SIG-M5 treated with dmso at 0.1 percent for 504 hours (cell line): ENCODE data around the gene STARD10.
"Not testable (repeated sequence)": the region's sequence is repeated elsewhere in the genome, so short reads cannot be mapped to it uniquely, and the experiment has no call there.

ENCODE experiments used
- DNase-seq: peaks from one replicate; lab custom pipeline; 2025; ENCODE audit not compliant: unreplicated experiment; lab: John Stamatoyannopoulos, UW

Gene STARD10, protein sequence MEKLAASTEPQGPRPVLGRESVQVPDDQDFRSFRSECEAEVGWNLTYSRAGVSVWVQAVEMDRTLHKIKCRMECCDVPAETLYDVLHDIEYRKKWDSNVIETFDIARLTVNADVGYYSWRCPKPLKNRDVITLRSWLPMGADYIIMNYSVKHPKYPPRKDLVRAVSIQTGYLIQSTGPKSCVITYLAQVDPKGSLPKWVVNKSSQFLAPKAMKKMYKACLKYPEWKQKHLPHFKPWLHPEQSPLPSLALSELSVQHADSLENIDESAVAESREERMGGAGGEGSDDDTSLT

DNA sequence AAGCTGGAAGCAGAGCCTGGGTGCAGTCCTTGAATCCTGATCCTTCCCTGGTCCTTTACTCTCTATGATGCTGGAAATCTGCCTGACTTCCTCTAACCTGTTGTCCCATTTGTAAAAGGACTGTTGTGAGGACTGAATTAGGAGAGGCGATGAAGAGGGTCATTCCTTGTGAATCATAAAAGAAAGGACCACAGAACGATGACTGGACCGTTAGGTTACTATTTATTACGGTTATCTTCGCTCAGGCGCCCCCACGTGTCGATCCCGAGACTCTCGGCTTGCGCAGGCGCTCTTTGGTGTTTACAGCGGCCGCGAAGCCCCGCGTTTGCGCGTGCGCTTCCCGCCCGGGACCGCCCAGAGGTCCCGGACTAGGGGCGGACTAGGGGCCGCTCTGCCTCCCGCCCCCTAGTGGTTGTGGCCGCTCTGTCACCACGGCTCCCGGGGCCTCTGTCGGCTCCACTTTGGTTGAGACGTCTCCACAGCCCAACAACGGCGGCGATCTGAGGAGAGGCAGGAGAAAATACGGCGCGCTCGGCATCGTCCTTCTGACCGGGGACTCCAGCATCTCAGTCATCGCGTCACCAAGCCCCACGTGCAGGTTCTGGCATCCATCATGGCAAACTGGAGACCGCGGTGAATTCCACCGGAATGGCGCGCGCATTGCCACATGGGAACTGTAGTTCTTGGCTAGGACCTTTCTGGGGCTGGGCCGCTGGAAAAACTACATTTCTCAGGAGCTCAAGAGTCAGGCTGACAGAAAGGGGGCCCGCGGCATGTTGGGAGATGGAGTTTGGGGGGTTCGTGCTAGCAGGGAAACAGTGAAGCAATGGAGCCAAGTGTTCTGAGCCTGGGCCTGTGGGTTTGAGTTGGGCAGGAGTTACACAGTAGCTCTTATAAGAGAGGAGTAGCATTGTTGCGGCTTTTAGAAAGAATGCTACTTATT is at the start of gene STARD10:
Gene STARD10, minus strand, starts transcription at position 623 of the 943 bp plus-strand sequence. CDS start 12,866 bp downstream, outside the sequence.
- DNase-seq: peak; percentile 90

DNA sequence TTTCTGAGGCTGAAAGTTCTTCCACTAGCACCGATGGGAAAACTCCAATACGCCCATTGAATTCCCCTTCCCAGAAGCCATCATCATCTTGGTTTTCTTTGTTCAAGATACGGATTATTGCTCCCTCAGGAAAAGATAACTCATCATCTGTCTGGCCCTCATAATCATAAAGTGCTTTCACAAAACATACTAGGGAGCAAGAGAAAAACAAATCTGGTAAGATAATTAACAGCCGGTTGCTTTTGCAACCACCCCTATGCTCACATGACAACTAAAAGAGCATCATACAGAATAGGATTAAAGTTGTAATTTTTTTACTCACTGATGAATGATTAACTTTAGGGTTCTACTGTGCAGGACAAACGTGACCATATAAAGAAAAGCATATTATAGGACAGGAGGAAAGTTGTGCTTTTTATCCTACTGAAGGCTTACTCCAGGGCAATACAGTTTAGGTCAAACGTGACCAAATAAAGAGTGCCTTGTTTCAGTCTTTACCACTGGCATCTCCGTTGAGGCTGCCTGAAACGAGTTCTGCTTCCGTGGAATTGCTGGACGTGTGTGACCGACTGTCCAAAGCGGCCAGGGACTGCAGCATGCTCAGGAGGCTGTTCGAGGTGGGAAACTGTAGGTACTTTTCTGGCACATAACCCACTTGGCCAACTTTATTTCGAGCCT is 48.9 kb upstream of the STARD10 start:
- no peak for DNase-seq

DNA sequence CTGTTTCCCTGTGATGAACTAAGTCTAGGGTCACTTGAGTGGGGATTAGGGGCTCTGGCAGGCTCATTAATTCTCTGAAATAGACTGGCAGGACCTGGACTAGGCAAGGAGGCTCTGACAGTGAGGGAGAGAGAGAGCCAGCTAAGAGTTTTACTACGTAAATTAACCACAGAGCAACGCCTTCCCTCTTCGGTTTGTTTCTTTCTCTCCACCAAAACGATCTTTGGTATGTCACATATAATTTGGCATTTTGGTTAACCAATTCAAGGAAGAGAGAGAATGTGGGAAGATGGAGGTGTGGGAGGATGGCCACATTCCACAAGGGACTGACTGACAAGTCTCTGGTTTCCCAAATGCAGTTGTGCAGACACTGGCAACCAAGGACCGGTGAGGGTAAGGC is 48.3 kb upstream of the STARD10 start:
- no peak for DNase-seq

DNA sequence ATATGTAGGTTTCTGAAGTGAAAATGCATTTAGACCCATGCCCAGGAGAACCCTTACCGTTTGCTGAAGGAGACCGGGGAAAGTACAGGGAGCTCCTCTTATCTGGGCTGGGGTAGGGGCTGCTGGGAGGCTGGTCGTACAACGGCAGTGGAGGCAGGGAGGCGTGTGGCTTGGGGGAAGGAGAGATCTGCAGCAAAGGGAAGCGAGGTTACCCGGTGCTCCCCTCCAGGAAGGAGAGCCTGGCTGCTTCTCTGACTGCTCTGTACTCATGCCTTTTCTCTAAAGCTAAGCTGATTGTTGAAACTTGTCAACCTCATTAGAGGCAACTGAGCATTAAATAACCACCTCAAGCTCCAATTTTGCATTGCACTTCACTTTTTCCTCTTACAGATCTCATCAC is 47.5 kb upstream of the STARD10 start:
- no peak for DNase-seq

DNA sequence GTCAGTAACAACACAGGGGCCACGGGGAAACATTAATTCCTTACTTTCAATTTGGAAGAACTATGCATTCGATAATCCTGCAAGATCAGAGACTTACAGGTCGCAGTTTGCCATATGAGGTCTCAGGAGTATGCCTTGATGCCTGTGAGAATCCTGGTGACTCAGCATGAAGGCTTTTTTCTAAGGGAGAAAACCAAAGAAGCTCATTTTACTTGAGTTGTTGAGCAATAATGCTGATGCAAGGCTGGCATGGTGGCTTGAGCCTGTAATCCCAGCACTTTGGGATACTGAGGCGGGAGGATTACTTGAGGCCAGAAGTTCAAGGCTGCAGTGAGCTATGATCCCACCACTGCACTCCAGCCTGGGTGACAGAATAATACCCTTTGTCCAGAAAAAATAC is 46.9 kb upstream of the STARD10 start:
- DNase-seq: no peak

DNA sequence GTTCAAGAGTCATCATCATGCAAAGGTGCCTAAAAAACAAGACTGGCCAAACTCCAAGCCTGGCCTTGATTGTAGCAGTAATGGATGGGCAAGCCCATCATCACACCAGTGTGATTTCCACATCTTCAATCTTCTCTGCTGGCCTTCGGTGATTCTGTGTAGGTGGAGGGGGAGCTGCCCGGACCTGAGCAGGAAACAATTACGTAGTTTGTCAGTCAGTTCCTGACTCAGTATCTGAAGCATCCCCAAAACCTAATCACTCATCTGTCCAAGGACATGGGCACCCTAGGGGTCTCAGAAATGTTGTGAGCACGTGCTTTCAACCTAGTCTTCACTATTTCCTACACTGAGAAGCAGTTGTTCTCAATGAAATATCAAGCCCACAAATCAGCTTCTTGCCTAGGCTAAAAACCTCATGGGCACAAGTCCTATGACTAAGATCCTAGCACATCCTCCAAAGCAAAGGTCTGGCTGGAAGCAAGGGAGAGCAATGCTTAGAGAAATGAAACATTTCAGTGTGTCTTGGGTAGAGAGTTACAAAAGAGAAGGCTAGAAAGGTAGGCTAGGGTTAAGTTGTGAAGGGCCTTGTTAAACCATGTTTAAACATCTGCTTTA is 45.0 kb upstream of the STARD10 start:
- DNase-seq: no peak

DNA sequence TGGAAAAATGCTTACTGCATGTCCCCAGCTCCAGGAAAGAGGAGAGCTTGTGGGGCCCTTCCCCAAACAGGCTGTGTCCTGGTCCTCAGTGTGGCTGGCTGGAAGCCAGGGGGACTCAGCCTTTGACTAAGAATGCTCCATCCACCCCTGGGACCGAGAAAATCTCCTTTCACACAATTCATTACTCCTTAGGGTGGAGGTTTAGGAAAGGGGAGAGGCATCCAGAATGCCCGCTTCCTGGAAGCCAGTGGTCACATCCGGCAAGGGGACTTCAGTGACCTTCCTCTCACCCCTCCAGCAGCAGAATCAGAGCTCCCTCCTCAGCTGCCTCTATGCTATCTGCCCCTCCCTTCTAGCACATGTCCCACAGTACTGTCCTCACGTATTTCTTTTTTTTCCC is 42.3 kb upstream of the STARD10 start:
- DNase-seq: no peak

DNA sequence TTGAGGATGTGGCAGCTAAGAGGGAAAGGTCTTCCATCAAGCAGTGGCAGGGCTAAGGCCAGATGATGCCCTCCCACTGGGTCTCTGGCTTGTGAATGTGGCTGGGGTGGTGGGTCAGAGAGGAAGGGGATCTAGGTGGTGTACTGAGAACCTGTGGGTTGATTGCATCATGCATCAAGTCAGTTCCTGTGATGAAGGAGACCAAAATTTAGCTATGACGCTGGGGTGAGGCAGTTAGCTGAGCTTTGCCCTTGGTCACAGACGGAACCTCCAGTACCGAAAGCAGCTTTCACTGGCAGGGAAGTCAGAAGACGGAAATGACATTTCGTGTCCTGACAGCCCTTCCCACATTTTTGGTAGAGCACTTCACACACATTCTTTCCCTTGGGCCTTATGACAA is 41.1 kb upstream of the STARD10 start:
- DNase-seq: no peak

DNA sequence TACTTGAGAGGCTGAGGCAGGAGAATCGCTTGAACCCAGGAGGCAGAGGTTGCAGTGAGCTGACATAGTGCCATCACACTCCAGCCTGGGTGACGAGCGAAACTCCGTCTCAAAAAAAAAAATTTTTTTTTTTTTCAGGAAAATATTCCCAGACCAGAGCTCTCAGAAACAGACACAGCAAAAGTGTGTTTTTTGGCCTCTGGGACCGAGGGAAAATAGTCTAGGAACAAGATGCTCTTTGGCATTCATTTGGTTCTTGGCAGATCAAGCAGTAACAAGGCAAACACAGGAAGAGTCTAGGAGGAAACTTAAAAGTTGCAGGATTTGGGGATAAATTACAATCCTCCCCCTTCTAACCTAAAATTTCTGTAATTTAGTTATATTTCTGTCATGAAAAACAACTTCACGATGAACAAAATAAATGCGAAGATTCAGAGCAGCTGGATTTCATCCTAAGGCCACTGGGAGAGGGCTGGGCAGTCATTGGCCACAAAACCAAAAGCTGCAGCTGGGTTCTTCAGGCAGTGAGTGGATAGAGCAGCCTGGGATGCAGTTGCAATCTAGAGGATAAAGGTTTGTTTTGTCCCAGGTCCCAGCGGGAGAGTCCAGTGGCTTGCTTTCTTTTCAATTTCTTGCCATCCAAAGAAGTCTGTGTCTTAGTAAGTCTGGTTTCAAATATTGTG is 40.1 kb upstream of the STARD10 start:
- DNase-seq: no peak

DNA sequence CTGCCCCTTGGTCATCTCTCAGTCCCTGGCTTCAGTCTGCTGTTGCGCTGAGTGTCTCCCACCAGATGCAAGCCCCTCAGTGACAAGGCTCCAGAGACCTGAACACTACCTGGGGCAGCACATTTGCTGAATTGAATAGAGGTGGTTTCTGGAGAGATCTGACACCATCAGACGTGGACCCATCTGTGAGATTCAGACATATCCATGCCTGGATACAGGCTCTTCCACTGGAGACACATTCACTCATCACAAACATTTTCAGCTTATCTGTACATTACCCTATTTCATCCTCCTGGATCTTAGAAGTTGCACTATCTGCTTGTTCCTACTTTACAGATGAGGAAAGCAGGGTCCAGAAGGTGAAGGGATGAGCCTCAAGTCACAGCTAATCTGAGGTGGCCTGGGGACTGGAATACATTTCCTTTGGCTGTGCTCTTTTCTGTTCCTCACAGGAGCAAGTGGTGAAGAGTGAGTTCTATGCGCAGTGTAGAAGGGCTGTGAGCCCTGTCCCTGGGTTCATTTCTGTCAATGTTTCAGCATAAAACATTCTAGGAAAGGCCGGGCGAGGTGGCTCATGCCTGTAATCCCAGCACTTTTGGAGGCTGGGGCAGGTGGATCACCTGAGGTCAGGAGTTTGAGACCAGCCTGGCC is 39.4 kb upstream of the STARD10 start:
- no peak for DNase-seq

DNA sequence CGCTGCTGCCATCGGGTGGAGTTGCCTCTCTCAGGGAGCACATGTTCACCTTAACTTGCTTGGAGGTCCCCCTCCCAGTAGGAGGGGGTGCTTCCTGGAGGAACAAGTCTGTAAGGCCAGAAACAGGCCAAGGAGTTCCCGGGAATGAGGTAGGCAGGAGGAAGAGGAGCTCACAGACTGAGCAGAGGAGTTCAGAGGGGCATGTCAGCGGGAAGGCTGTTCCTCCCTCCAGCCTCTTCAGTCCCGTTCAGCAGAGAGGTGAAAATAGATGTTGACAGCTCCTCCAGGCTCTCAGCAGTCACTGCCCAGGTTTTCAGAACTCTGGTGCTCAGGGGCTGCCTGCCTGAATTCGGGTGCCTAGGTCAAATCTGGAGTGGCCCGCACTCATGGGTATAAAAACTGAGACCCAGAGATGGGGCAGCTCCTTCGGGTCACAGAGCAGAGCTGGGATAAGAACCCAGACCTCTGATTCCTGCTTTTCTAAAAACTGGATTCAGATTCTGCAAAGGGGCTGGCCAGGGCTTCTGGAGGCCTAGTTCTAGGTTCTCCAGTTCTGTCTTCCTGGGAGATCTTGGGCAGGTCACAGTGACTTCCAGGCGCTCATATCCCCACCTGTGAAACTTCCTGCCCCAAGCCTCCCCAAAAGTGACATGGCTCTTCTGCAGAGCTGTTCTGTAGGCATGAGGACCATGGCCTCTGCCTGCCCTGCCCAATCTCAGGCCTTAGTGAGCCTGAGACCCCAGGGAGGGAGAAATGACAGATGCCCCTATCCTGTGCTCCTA is 38.6 kb upstream of the STARD10 start:
- no peak for DNase-seq

DNA sequence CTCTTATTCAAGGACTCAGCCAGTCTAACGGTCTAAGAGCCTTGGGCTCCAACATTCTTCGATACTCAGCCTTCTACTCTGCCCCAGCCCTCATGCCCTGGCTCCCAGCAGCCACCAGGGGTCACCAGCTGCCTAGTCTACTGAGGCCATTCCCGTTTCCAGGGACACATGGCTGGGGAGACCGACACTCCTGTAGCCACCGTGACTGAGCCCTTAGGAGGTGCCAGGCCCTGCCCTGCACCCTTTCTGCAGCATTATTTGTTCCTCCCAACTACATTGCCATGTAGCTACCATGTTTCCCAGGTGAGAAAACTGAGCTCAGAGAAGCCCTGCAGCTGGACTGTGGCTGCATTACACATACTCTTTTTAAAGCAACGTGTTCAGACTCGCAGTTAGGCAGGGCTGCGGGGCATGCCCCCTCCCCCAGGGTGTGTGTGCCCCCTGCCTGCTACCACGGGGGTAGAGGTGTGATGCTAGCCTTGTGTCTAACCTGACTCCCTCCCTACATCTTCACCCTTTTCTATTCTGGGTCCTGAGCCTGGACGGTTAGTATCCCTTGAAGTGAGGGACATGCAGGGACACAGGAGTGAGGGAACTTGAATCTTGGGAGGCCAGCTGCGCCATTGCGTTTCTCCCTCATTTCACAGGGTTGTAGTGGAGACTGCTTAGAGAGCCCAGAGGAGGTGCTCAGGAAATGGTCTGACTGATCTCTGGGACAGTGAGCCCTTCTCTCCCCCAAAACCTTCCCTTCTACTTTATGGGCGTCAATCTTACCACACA is 37.9 kb upstream of the STARD10 start:
- DNase-seq: peak; percentile 64

DNA sequence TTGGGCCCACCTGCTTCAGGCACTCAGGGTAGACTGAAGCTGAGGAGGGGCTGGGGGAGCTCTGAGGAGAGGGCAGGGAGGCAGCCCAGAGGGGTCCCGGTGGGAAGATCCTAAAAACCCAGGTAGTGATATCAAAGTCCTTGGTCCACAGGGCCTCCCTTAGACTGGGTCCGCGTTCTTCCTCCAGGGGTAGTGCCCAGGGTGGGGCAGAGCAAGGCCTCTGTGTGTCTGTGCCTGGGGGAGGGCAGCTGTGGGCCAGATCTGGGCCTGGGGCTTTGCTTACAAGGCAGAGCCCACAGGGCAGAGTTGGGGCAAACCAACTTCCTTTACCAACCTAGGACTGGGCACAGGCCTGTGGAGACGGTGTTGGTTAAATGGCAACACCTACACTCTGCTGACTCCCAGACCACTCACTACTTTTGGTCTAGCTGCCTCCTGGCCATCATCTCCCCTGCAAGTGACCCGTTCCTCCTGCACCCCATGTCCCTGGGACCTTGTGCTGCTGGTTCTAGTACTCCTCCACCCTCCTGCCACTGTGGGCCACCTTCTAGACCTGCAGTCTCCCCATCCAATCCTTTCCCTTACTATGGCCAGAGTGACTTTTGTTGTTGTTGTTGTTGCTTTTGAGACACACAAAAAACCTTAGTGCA is 36.2 kb upstream of the STARD10 start:
- no peak for DNase-seq

DNA sequence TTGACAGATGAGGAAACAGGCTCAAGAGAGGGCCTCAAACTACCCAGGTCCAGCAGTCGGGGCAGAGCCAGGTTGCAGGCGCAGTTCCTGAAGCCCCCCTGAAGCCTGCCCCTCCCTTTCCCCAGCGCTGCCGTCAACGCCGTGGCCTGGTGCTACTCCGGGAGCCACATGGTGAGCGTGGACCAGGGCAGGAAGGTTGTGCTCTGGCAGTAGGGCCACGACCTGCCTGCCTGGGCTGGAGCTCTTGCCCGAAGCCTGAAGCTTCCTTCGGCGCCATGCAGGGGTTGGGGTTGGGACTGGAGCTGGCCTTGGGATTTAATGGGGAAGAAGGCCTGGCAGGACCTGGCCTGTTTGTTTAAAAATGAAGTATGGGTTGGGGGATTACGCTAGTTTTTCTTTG is 35.3 kb upstream of the STARD10 start:
- DNase-seq: no peak

DNA sequence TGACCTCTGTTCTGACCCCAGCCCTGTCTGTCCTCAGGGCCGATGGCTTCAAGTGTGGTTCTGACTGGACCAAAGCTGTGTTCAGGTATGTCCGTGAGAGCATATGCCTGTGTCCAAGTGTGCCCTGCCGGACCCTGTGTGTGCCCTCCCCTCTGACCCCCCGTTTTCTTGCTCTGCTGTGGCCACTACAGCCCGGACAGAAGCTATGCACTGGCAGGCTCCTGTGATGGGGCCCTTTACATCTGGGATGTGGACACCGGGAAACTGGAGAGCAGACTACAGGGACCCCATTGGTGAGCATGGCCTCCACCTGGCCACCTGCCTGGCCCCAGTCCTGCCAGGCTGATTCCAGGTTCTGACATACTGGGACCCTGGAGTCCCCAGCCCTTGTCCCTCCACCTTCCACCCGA is 34.9 kb upstream of the STARD10 start:
- no peak for DNase-seq

DNA sequence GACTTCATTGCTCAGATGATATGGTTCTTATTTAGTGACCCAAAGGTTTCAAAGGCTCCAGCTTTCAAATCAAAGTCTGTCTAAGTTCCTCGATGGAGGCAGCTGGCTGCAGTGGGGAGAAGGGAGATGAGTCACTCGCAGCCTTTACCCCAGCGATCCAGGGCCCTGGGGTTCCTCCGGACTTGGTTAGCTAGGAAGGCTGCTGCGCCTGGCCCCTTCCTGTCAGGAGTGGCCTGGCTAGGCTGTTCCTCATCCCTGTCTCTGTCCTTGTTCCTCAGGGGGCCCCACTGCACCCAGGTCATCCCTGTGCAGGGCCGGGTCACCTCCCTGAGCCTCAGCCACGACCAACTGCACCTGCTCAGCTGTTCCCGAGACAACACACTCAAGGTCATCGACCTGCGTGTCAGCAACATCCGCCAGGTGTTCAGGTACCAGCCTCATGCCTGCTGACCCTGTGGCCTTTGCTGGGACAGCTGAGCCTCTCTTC is 34.3 kb upstream of the STARD10 start:
- no peak for DNase-seq

DNA sequence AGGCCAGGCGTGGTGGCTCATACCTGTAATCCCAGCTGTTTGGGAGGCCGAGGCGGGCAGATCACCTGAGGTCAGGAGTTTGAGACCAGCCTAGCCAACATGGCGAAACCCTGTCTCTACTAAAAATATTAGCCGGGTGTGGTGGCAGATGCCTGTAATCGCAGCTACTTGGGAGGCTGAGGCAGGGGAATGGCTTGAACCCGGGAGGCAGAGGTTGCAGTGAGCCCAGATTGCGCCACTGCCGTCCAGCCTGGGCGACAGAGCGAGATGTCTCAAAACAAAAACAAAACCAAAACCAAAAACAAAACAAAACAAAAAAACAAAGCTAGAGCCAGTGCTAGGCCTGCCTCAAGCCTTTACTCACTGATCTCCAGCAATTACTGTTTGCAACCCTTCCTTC is 33.8 kb upstream of the STARD10 start:
- not testable (repeated sequence) for DNase-seq

DNA sequence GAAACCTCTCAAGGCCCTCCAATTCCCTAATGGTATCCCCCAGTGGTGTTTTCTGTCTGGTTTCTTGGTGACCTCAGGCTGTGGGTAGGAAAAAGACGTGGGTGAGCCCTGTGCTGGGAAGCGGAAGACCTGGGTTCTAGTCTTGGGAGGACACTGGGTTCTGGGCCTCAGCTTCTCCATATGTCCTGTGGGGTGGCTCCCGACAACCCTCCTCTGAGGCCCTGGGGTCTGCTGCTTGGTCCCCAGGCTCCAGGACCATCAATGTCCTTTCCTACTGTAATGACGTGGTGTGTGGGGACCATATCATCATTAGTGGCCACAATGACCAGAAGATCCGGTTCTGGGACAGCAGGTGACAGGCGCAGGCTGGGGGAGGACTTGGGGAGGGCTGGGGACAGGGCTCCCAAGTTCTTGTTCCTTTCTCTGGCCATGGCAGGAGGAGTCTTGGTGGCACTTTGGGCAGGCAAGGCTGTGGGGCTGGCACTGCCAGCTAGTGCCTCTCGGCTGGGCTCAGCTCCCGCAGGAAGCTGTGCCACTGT is 33.2 kb upstream of the STARD10 start:
- no peak for DNase-seq
